Measurements from ENCODE around the gene RPL37A.
A peak's percentile ranks its signal among the peaks of the same experiment; 100 is the strongest.

Gene RPL37A

GRCh38 chr2:216498379-216499352 lies at the start of gene RPL37A:
Gene RPL37A, plus strand, starts transcription at chr2:216498844. Its CDS starts 31 bp downstream, at chr2:216498875.
- peak; percentile 83 to 85 for DNase-seq (ENCODE audit: low read depth in 2 of 2)

- DNase-seq (ENCODE audit: low read depth in 2 of 2): no peak
Observed at GRCh38 chr2:216450346-216450745, 48.3 kb upstream of the RPL37A start.

- no peak for DNase-seq (ENCODE audit: low read depth in 2 of 2)
Observed at GRCh38 chr2:216450784-216451183, 47.9 kb upstream of the RPL37A start.

GRCh38 chr2:216453955-216454614 lies 44.6 kb upstream of the RPL37A start:
- DNase-seq (ENCODE audit: low read depth in 2 of 2): no peak

GRCh38 chr2:216463148-216463547 lies 35.5 kb upstream of the RPL37A start:
- no peak for DNase-seq (ENCODE audit: low read depth in 2 of 2)

- DNase-seq (ENCODE audit: low read depth in 2 of 2): no peak
Observed at GRCh38 chr2:216464104-216464720, 34.4 kb upstream of the RPL37A start.

- DNase-seq (ENCODE audit: low read depth in 2 of 2): no peak
Observed at GRCh38 chr2:216465579-216466195, 33.0 kb upstream of the RPL37A start.

- DNase-seq (ENCODE audit: low read depth in 2 of 2): no peak
Observed at GRCh38 chr2:216467845-216468244, 30.8 kb upstream of the RPL37A start.

GRCh38 chr2:216469661-216470060 lies 29.0 kb upstream of the RPL37A start:
- DNase-seq (ENCODE audit: low read depth in 2 of 2): no peak

- DNase-seq (ENCODE audit: low read depth in 2 of 2): no peak
Observed at GRCh38 chr2:216473187-216473586, 25.5 kb upstream of the RPL37A start.

GRCh38 chr2:216474925-216475670 lies 23.5 kb upstream of the RPL37A start:
- DNase-seq (ENCODE audit: low read depth in 2 of 2): peak in 1 of 2 donors; percentile 17

- DNase-seq (ENCODE audit: low read depth in 2 of 2): no peak
Observed at GRCh38 chr2:216475767-216476166, 22.9 kb upstream of the RPL37A start.

GRCh38 chr2:216477283-216478035 lies 21.2 kb upstream of the RPL37A start:
- no peak for DNase-seq (ENCODE audit: low read depth in 2 of 2)

GRCh38 chr2:216478151-216478550 lies 20.5 kb upstream of the RPL37A start:
- DNase-seq (ENCODE audit: low read depth in 2 of 2): no peak

- no peak for DNase-seq (ENCODE audit: low read depth in 2 of 2)
Observed at GRCh38 chr2:216478791-216479190, 19.9 kb upstream of the RPL37A start.

- DNase-seq (ENCODE audit: low read depth in 2 of 2): no peak
Observed at GRCh38 chr2:216480221-216480620, 18.4 kb upstream of the RPL37A start.

GRCh38 chr2:216482640-216483039 lies 16.0 kb upstream of the RPL37A start:
- DNase-seq (ENCODE audit: low read depth in 2 of 2): no peak

GRCh38 chr2:216485237-216485636 lies 13.4 kb upstream of the RPL37A start:
- DNase-seq (ENCODE audit: low read depth in 2 of 2): no peak

- DNase-seq (ENCODE audit: low read depth in 2 of 2): no peak
Observed at GRCh38 chr2:216485745-216486144, 12.9 kb upstream of the RPL37A start.

- no peak for DNase-seq (ENCODE audit: low read depth in 2 of 2)
Observed at GRCh38 chr2:216486271-216486670, 12.4 kb upstream of the RPL37A start.

- DNase-seq (ENCODE audit: low read depth in 2 of 2): no peak
Observed at GRCh38 chr2:216486708-216487107, 11.9 kb upstream of the RPL37A start.
